Erythroblast (primary cell): ENCODE measurements around the gene PTPRN2.

Source experiments
- GATA1 ChIP-seq: IDR thresholded peaks from 2 replicates; pipeline ENCODE4 v1.6.1; 2011; ENCODE audit warnings: low read depth, mild to moderate bottlenecking, control low read depth, low read length, moderate library complexity
- POLR2A ChIP-seq: IDR thresholded peaks from 2 replicates; pipeline ENCODE4 v1.6.1; 2011; ENCODE audit warnings: mild to moderate bottlenecking, low read length

- TF ChIP-seq POLR2A (no peak), GATA1 (no peak)
Measured at GRCh38 chr7:158494643-158495042, 93.0 kb downstream of the PTPRN2 start.
